IMR-90 (cell line): ENCODE results near the gene RORB. TPM values are rescaled to one million over a fixed set of nuclear protein-coding genes. Genes with fewer than 3 reads are reported as not detected.

Experiments used
- ATAC-seq: fragments of 200-7000 bp; cut with Tn5 transposase; 2 replicates; pipeline ENCODE4 v1.9.1; 2020; ENCODE audit warnings: low read depth, mild to moderate bottlenecking, moderate library complexity
- BruUV-seq: library from RNA; stranded (reverse); fragments of 400-500 nt; replicated peaks from 2 replicates; lab custom pipeline; 2021; lab: Mats Ljungman, UMichigan
- CTCF ChIA-PET: fragments of 300-600 bp; formaldehyde crosslinking; extraction: SDS; loops from one replicate; lab custom pipeline; 2021; ENCODE audit warnings: antibody characterized with exemption; lab: Yijun Ruan, JAX
- POLR2A ChIA-PET: fragments of 300-600 bp; sonication (Branson Sonifier 250); formaldehyde crosslinking; loops from one replicate; lab custom pipeline; 2022; ENCODE audit warnings: antibody characterized with exemption; ENCODE audit not compliant: unreplicated experiment; lab: Charles Lee
- DNase-seq: peaks from one replicate; pipeline ENCODE4 v3.0.0; 2013
- H2AFZ ChIP-seq: replicated peaks from 2 replicates; pipeline ENCODE3; 2013; ENCODE audit warnings: low read length, mild to moderate bottlenecking; ENCODE audit not compliant: poor library complexity
- H2AK5ac ChIP-seq: 2 replicates; pipeline ENCODE4 v1.6.1; 2013; ENCODE audit warnings: low read depth, low read length, inconsistent platforms
- H2AK9ac ChIP-seq: replicated peaks from 2 replicates; pipeline ENCODE3; 2013; ENCODE audit warnings: mild to moderate bottlenecking, low read depth, low read length, moderate library complexity; ENCODE audit not compliant: poor library complexity
- H2BK120ac ChIP-seq: 2 replicates; pipeline ENCODE4 v1.6.1; 2013; ENCODE audit warnings: low read depth, low read length, inconsistent platforms
- H2BK15ac ChIP-seq: 3 replicates; pipeline ENCODE4 v1.6.1; 2013; ENCODE audit warnings: low read depth, low read length, inconsistent platforms
- H2BK20ac ChIP-seq: 2 replicates; pipeline ENCODE4 v1.6.1; 2013; ENCODE audit warnings: low read depth, mild to moderate bottlenecking, inconsistent platforms, low read length, moderate library complexity
- H2BK5ac ChIP-seq: 2 replicates; pipeline ENCODE4 v1.6.1; 2013; ENCODE audit warnings: mild to moderate bottlenecking, low read depth, low read length, inconsistent platforms; ENCODE audit not compliant: poor library complexity, severe bottlenecking
- H3K14ac ChIP-seq: replicated peaks from 2 replicates; pipeline ENCODE4 v1.6.1; 2013; ENCODE audit warnings: low read depth, low read length, inconsistent platforms
- H3K18ac ChIP-seq: 2 replicates; pipeline ENCODE4 v1.6.1; 2013; ENCODE audit warnings: low read depth, low read length, control low read depth
- H3K23ac ChIP-seq: 2 replicates; pipeline ENCODE4 v1.6.1; 2013; ENCODE audit warnings: low read depth, low read length, inconsistent platforms
- H3K27ac ChIP-seq: 2 replicates; pipeline ENCODE4 v1.5.1; 2013; ENCODE audit warnings: mild to moderate bottlenecking, control low read depth, low read length; ENCODE audit not compliant: insufficient read depth
- H3K27me3 ChIP-seq: 2 replicates; pipeline ENCODE4 v1.6.1; 2013; ENCODE audit warnings: low read length; ENCODE audit not compliant: control insufficient read depth, insufficient read depth
- H3K36me3 ChIP-seq: 2 replicates; pipeline ENCODE4 v1.6.1; 2013; ENCODE audit warnings: low read length, mixed read lengths; ENCODE audit not compliant: control insufficient read depth, insufficient read depth
- H3K4ac ChIP-seq: 2 replicates; pipeline ENCODE4 v1.6.1; 2013; ENCODE audit warnings: low read depth, low read length, inconsistent platforms
- H3K4me1 ChIP-seq: 2 replicates; pipeline ENCODE4 v1.6.1; 2013; ENCODE audit warnings: low read length, mixed read lengths; ENCODE audit not compliant: control insufficient read depth, insufficient read depth
- H3K4me2 ChIP-seq: 2 replicates; pipeline ENCODE4 v1.6.1; 2013; ENCODE audit warnings: low read depth, mild to moderate bottlenecking, control low read depth, low read length, moderate library complexity
- H3K4me3 ChIP-seq: 2 replicates; pipeline ENCODE4 v1.5.1; 2013; ENCODE audit warnings: low read depth, mild to moderate bottlenecking, control low read depth, low read length, moderate library complexity; ENCODE audit not compliant: insufficient read depth
- H3K56ac ChIP-seq: 2 replicates; pipeline ENCODE4 v1.6.1; 2013; ENCODE audit warnings: low read length, inconsistent platforms; ENCODE audit not compliant: insufficient read depth; ENCODE audit errors: extremely low read depth
- H3K79me1 ChIP-seq, 2 experiments: 2 replicates each; pipeline ENCODE4 v1.6.1; 2013; ENCODE audit warnings: low read length in 2 of 2, inconsistent platforms in 1 of 2, low read depth in 1 of 2
- H3K9ac ChIP-seq: 2 replicates; pipeline ENCODE4 v1.6.1; 2013; ENCODE audit warnings: low read depth, low read length, control low read depth
- H3K9me1 ChIP-seq: 2 replicates; pipeline ENCODE4 v1.6.1; 2013; ENCODE audit warnings: low read length, inconsistent platforms; ENCODE audit not compliant: insufficient read depth
- H3K9me3 ChIP-seq: 2 replicates; pipeline ENCODE4 v1.6.1; 2013; ENCODE audit warnings: low read length; ENCODE audit not compliant: control insufficient read depth, insufficient read depth
- H4K20me1 ChIP-seq: 2 replicates; pipeline ENCODE4 v1.6.1; 2013; ENCODE audit warnings: low read length, inconsistent platforms; ENCODE audit not compliant: insufficient read depth
- H4K5ac ChIP-seq: 2 replicates; pipeline ENCODE4 v1.6.1; 2013; ENCODE audit warnings: mild to moderate bottlenecking, low read depth, low read length, control low read depth
- H4K8ac ChIP-seq, 2 experiments: 2 replicates each; pipeline ENCODE4 v1.6.1; 2013; ENCODE audit warnings: low read depth in 2 of 2, low read length in 2 of 2, control low read depth in 1 of 2, inconsistent platforms in 1 of 2
- H4K91ac ChIP-seq: 2 replicates; pipeline ENCODE4 v1.6.1; 2013; ENCODE audit warnings: low read depth, low read length, inconsistent platforms; ENCODE audit not compliant: insufficient read depth
- BHLHE40 ChIP-seq: fragments of 150-350 bp; IDR thresholded peaks from 2 replicates; pipeline ENCODE4 v1.6.1; 2016; ENCODE audit warnings: mild to moderate bottlenecking, low read depth, low read length
- CEBPB ChIP-seq: IDR thresholded peaks from 2 replicates; pipeline ENCODE4 v1.6.1; 2012; ENCODE audit warnings: low read depth, low read length, improper control_type of control experiment
- CHD1 ChIP-seq: IDR thresholded peaks from 2 replicates; pipeline ENCODE4 v1.6.1; 2012; ENCODE audit warnings: low read depth, low read length, improper control_type of control experiment
- ELK1 ChIP-seq: fragments of 150-350 bp; IDR thresholded peaks from 2 replicates; pipeline ENCODE4 v1.6.1; 2016; ENCODE audit warnings: low read depth, mild to moderate bottlenecking, low read length, moderate library complexity, borderline replicate concordance
- FOS ChIP-seq: fragments of 150-350 bp; IDR thresholded peaks from 2 replicates; pipeline ENCODE4 v1.6.1; 2016; ENCODE audit warnings: low read depth, low read length
- MAZ ChIP-seq: IDR thresholded peaks from 2 replicates; pipeline ENCODE4 v1.6.1; 2012; ENCODE audit warnings: low read depth, mild to moderate bottlenecking, low read length, improper control_type of control experiment, moderate library complexity, borderline replicate concordance
- MXI1 ChIP-seq: IDR thresholded peaks from 2 replicates; pipeline ENCODE4 v1.6.1; 2012; ENCODE audit warnings: low read depth, mild to moderate bottlenecking, low read length, moderate library complexity, borderline replicate concordance
- NFE2L2 ChIP-seq: fragments of 150-350 bp; IDR thresholded peaks from 2 replicates; pipeline ENCODE4 v1.6.1; 2016; ENCODE audit warnings: low read depth, mild to moderate bottlenecking, low read length
- POLR2A ChIP-seq: IDR thresholded peaks from 2 replicates; pipeline ENCODE4 v1.6.1; 2012; ENCODE audit warnings: mild to moderate bottlenecking, low read depth, low read length
- RAD21 ChIP-seq: IDR thresholded peaks from 2 replicates; pipeline ENCODE4 v1.6.1; 2012; ENCODE audit warnings: low read length, improper control_type of control experiment
- RCOR1 ChIP-seq: IDR thresholded peaks from 2 replicates; pipeline ENCODE4 v1.6.1; 2012; ENCODE audit warnings: mild to moderate bottlenecking, low read length, improper control_type of control experiment; ENCODE audit not compliant: insufficient replicate concordance
- RFX5 ChIP-seq: IDR thresholded peaks from 2 replicates; pipeline ENCODE4 v1.8.0; 2012; ENCODE audit warnings: low read depth, mild to moderate bottlenecking, low read length, moderate library complexity
- WGBS, 2 experiments: methylation state at CpG; one replicate each; pipeline versions ENCODE4 v1.1.5 to v1.1.7; 2013; ENCODE audit warnings: missing lambda C conversion rate in 2 of 2; ENCODE audit not compliant: insufficient read length in 1 of 2; ENCODE audit errors: extremely low coverage in 2 of 2; 5-methylcytosine and 5-hydroxymethylcytosine counted together
- dilution Hi-C: fragments of 300-500 bp; cut with HindIII; formaldehyde crosslinking; loops from one replicate; pipeline ENCODE4 v1.14.3; 2018; ENCODE audit warnings: low sequenced_read_pairs; ENCODE audit not compliant: unreplicated experiment
- in situ Hi-C: fragments of 300-500 bp; cut with MboI; formaldehyde crosslinking; loops from 3 replicates; pipeline ENCODE4 v1.14.3; 2019; ENCODE audit warnings: low sequenced_read_pairs, inconsistent platforms, mixed read lengths
- intact Hi-C: fragments of 100-400 bp; cut with micrococcal nuclease; formaldehyde crosslinking; loops from 2 replicates; pipeline ENCODE4 v1.10.0; 2022
- polyA plus RNA-seq, 3 experiments: library from polyadenylated mRNA; depleted of rRNA; stranded (reverse); fragments of >200 nt; gene quantifications; 2 replicates each; pipeline ENCODE4 v1.2.3, GENCODE V29; 2012; ENCODE audit warnings: low replicate concordance in 1 of 3
- total RNA-seq: library from RNA; depleted of rRNA; stranded (reverse); fragments of >200 nt; gene quantifications from 2 replicates; pipeline ENCODE4 v1.2.3, GENCODE V29; 2012
- TF ChIP-seq, protein P1 (sequence below): conservative IDR thresholded peaks from 2 replicates; pipeline ENCODE4 v1.5.1; 2012; ENCODE audit warnings: mild to moderate bottlenecking, low read depth, low read length, improper control_type of control experiment
- TF ChIP-seq, protein P2 (sequence below): fragments of 150-350 bp; IDR thresholded peaks from 2 replicates; pipeline ENCODE4 v1.6.1; 2017; ENCODE audit warnings: mild to moderate bottlenecking, antibody characterized with exemption, low read length, low read depth

RORB gene
- total and polyA plus RNA-seq, 2 of the 4 experiments (the other 2 are of a cell fraction) = not detected

DNA sequence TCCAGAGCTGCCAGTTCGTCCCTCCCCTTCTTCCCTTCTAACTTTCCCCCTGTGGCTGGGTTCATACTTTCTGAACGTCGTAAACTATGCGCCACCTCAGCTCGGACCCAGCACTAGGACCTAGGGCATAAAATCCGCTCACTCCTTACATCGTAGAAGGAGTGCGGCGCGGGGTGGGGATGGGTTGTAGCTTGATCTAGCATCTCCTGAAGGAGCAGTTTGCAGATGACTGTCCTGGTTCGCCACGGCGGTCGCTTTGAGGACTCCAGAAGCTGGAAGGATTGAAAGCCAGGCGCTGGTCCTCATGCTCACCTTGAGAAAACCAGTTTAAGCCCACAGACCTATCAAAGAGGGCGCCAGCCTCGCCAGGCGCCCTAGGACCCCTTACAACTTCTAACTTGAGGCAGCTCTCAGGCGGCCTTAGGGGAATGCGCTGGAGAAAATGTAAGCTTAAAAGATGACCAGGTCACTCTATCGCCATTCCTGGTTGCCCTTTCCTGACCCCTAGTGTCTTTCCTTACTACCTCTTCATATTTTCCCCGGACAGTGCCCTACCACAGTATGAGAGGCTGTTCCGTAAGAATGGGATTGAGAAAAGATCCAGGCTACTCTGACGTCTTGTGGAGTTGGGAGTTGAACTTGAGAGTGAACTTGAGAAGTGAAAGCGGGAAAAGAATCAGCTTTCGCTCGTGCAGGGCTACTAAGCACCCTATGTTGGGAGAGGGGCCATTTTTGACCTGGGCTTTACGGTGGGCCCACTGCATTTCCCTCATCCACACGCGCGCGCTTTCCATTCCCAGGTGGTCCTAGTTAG is 2.8 kb downstream of the RORB start (continued):
- TF ChIP-seq NFE2L2 = no peak

- H3K27ac ChIP-seq = no peak overlapping the region
- no peaks in the 10 kb centered on the region for H3K36me3 ChIP-seq
- H3K4ac ChIP-seq = no peak overlapping the region
- ATAC-seq = no peak
- no peak overlapping the region for H2AK5ac ChIP-seq
- no peak overlapping the region for H3K14ac ChIP-seq
- no peak for DNase-seq
- H4K5ac ChIP-seq = no peak overlapping the region
- no peaks in the 10 kb centered on the region for H3K79me1 ChIP-seq
- no peak overlapping the region for H2BK5ac ChIP-seq
- H2BK15ac ChIP-seq = no peak overlapping the region
- POLR2A ChIA-PET = no interaction called here
- no peak overlapping the region for H3K4me2 ChIP-seq
- no peak overlapping the region for H3K56ac ChIP-seq
- H3K4me1 ChIP-seq = no peaks in the 10 kb centered on the region
- H4K20me1 ChIP-seq = no peaks in the 10 kb centered on the region
- dilution Hi-C loops (no loop called here), intact Hi-C loops (no loop called here), in situ Hi-C loops (no loop called here)
- H3K9ac ChIP-seq = no peak overlapping the region
- H2AFZ ChIP-seq = no peak overlapping the region
- H3K27me3 ChIP-seq = peaks cover 34% of the 10 kb centered on the region
- H3K23ac ChIP-seq = no peak overlapping the region
- CTCF ChIA-PET = interaction anchor here (0.6 kb wide), 1 partner anchor 1643 kb away, joined by 3 read pairs; no protein-coding TSS in a partner anchor
- WGBS, 2 experiments = no CpG with 5 or more reads among the region's 14 CpGs
- no peak overlapping the region for H4K91ac ChIP-seq
- H3K4me3 ChIP-seq = no peak overlapping the region
- no peaks in the 10 kb centered on the region for H3K9me3 ChIP-seq
- H4K8ac ChIP-seq = no peak overlapping the region
- no peak overlapping the region for H3K18ac ChIP-seq
- no peak overlapping the region for H2BK20ac ChIP-seq
- no peak overlapping the region for H2BK120ac ChIP-seq
- no peak overlapping the region for H2AK9ac ChIP-seq
- H3K9me1 ChIP-seq = no peaks in the 10 kb centered on the region
- BruUV-seq = no TSS peak
- TF ChIP-seq FOS (no peak), POLR2A (no peak), CEBPB (no peak), RFX5 (no peak), MAZ (no peak), CHD1 (no peak), MXI1 (no peak), RCOR1 (no peak), RAD21 (no peak), ELK1 (no peak), BHLHE40 (no peak)
- TF ChIP-seq, protein P1, sequence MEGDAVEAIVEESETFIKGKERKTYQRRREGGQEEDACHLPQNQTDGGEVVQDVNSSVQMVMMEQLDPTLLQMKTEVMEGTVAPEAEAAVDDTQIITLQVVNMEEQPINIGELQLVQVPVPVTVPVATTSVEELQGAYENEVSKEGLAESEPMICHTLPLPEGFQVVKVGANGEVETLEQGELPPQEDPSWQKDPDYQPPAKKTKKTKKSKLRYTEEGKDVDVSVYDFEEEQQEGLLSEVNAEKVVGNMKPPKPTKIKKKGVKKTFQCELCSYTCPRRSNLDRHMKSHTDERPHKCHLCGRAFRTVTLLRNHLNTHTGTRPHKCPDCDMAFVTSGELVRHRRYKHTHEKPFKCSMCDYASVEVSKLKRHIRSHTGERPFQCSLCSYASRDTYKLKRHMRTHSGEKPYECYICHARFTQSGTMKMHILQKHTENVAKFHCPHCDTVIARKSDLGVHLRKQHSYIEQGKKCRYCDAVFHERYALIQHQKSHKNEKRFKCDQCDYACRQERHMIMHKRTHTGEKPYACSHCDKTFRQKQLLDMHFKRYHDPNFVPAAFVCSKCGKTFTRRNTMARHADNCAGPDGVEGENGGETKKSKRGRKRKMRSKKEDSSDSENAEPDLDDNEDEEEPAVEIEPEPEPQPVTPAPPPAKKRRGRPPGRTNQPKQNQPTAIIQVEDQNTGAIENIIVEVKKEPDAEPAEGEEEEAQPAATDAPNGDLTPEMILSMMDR = no peak
- TF ChIP-seq, protein P2, sequence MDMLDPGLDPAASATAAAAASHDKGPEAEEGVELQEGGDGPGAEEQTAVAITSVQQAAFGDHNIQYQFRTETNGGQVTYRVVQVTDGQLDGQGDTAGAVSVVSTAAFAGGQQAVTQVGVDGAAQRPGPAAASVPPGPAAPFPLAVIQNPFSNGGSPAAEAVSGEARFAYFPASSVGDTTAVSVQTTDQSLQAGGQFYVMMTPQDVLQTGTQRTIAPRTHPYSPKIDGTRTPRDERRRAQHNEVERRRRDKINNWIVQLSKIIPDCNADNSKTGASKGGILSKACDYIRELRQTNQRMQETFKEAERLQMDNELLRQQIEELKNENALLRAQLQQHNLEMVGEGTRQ = no peak
Observed at GRCh38 chr9:74500584-74500924, 3.4 kb downstream of the RORB start.
